ENCODE results near the gene SPACDR.

Gene SPACDR

DNA sequence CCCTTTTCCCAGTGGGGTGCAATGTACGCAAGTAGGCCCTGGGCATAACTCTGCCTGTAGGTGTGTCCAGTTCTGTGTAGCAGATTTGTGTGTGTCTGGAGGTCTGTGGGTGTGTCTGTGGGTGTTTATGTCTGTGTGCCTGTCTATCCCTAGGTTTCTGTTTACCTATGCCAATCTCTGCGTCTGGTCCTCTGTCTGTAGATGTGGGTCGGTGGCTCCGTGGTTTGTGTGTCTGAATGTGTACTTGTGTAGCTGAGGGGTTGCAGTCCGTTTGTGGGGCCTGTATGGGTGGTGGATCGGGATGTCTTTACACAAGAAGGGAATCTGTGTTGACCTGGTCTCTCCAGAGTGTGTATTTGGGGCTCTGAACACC lies 20.6 kb upstream of the SPACDR start:
- no peak for DNase-seq (ENCODE audit: low read depth)

DNA sequence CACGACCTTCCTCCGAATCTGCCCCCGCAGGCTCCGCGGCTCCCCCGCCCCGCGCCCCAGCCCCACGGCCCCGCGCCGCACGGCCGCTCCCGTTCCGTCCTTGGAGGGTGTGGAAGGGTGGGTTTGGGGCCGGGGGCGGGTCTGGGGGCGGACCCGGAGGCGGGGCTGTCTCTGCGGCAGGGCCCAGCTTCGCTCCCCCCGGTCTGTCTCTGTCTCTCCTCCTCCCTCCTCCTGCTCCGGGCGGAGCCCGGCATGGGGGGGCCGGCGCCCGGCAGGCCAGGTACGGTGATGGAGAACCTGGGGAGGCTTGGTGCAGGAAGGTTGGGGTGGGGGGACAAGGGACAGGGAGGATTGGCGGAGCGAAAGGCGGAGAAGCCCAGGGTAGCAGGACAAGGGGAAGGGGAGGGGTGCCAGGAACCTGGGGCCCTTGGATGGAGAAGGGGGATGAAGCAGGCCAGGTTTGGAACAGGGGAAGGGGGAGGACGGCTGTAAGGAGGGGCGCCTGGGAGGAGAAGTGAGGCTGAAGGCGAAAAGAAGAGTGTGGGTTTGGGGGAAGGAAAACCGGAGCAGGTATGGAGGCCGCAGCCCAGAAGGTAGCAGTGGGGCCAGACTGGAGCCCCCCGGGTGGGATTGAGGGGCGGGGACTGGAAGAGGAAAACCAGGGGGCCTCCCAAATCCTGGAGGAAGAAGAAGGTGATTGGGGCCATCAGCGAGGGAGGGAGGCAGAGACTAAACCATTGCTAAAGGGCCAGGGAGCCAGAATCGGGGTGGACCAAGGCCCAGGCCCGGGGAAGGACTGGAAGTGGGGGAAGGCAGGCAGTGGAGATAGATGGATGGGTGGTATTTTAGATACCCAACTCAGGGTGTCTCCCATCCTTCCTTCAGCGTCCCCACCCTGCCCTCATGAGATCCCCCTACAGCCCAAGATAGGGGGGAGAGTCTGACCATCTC lies 19.9 kb upstream of the SPACDR start, which contains the start of gene NYAP1:
Gene NYAP1 (plus strand): TSS at position 206 of the 951 bp plus-strand sequence. CDS start 1,385 bp downstream, outside the sequence.
- DNase-seq (ENCODE audit: low read depth): no peak

DNA sequence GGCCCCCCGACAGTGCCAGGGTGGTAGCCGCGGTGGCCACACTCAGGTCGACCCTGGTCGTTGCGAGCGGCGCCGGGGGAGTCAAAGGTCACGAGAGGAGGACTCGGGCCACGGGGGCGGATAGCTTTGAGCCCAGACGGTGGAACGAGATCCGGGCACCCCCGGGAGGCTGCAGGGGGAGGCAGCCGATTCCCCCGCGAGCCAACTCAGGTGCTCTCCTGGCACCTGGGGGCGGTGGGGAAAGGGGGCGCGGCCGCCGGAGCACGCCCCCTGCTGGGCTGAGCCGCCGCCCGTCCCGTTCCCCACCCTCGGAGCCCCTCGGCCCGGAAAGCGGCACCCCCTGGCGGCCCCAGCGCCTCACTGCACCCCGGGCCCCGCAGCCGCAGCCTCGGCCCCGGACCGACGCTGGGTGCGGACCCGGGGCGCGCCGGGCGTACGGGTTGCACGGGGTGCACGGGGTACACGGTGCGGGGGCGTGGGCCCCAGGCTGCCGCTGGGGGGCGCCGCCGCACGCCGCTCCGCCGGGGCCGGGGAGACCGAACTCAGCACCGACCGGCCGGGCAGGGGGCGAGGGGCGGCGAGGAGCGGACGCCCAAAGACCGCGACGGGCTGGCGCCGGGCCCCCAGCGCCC lies 19.1 kb upstream of the SPACDR start:
- DNase-seq (ENCODE audit: low read depth): no peak

DNA sequence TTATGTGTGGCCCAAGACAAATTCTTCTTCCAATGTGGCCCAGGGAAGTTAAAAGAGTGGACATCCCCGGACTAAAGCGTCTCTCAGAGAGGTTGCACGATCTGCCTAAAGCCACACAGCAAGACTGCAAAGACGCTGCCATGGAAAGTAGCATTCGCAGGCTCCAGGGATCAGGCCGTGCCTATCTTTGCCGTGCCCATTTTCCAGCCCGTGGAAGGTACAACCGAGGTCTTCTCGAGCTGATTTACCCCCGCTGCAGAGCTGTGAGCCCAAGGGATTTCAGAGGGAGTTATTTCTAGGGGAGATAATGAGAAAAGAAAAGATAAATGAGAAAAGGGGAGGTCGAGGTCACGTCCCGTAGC lies 18.6 kb upstream of the SPACDR start:
- DNase-seq (ENCODE audit: low read depth): no peak

DNA sequence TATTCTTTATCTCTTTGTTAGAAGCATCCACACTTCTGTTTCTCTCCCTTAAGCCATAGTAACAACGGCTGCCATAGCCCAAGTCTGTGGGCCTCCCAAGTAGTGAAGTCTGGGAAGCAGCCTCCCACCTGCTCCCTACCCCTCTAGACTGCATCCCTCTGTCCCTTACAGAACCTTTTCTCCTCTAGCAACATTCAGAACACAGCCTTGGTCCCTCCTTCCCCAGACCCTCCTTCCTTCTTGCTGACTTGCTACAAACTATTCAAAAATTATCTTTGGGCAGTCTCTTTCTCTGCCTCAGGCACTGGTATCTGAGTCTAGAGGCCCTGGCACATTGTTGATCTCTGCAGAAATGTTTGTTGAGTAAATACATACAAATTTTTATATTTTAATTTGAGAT lies 17.4 kb upstream of the SPACDR start:
- no peak for DNase-seq (ENCODE audit: low read depth)

DNA sequence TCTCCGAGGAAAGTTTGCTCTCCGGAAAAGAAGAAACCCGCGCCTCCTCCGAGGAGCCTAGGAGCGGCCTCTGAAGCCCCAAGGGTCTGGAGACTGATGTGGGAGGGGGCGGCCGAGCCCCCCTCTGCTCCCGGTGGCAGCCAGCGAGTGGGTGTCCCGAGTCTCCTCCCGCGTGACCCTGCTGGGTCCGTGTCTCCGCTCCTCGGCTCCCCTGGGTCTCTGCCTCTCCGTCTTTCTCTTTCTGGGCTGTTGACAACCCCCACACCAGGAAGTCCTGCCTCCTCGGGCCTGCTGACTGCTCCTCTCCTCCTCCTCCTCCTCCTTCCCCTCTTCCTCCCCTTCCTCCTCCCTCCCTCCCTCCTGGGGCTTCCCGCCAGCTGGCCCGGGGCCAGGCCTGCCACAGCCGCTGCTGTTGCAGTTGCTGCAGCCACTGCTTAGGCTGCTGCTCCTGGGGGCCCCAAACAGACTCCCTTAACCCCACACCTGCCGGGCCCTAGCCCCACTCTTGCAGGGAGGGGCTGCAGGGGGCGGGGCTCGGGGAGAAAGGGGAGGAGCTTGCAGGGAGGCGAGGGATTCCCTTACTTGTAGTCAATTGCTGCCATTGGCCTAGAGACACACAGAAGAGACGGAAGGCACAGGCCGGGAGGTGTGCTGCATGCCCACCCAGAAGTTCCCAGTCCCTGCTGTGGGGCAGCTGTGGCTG lies 15.0 kb upstream of the SPACDR start, which contains the start of gene TSC22D4:
Gene TSC22D4 (minus strand): TSS at position 257 of the 703 bp plus-strand sequence. CDS start 1,176 bp downstream, outside the sequence.
- DNase-seq (ENCODE audit: low read depth): no peak

DNA sequence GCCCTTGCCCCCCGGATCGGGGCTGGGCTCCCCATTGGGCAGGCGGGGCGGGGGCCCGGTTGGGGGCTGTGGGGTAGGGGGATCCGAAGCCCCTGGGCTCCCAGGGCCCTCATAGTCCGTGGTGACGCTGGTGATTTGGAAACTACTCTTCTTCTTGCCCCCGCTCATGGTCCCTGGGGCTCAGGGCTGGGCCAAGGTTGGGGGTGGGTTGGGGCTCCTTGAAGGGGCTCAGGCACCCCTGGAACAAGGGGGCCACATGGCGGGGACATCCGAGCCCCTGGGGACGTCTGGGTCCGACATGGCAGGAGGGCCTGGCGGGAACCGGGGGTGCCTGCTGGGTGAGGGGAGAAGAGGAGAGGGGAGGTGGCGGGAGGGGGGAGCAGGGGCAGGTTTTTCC lies 13.8 kb upstream of the SPACDR start:
- no peak for DNase-seq (ENCODE audit: low read depth)

DNA sequence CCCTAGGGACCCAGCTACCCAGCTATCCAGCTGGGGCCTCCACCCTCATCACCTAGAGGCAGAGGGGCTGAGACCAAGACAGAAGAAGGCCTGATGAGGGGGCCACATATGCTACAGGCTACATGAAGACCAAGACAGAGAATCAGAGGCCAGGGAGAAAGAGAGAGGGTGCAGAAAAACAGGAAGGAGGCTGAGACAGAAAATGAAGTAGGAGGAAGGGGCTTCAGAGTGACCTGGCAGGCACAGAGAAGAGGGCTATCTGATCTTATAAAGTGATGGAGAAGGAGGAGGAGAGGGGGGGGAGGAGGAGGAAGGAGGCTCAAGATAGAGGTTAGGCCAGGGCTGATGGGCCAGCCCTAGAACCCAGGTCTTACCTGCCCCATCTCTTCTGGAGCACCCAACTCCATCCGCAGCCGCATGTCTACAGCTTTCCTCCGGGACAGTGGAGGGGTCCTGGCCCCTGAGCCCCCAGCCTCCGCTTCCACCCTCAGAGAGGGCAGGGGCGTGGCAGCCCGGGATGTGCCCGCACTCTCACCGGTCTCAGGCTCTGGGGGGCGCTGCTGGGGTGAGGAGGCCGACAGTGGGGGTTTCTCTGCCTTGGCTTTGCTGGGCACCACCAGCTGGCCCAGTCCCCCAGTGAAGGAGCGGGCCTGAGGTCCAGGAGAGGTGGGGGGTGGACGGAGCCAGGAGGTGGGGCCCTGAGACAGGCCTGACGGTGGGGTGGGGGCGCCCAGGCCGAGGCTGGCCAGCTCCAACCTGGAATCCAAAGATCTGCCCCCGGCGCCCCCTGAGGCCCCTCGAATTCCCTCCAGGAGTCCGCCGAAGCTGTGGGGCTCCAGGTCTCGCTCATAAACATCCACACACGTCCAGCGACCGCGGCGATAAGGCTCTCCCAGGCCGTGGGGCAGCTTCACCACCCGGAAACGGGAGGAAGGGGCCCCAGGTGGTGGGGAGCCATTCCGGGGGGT lies 13.1 kb upstream of the SPACDR start:
- no peak for DNase-seq (ENCODE audit: low read depth)

DNA sequence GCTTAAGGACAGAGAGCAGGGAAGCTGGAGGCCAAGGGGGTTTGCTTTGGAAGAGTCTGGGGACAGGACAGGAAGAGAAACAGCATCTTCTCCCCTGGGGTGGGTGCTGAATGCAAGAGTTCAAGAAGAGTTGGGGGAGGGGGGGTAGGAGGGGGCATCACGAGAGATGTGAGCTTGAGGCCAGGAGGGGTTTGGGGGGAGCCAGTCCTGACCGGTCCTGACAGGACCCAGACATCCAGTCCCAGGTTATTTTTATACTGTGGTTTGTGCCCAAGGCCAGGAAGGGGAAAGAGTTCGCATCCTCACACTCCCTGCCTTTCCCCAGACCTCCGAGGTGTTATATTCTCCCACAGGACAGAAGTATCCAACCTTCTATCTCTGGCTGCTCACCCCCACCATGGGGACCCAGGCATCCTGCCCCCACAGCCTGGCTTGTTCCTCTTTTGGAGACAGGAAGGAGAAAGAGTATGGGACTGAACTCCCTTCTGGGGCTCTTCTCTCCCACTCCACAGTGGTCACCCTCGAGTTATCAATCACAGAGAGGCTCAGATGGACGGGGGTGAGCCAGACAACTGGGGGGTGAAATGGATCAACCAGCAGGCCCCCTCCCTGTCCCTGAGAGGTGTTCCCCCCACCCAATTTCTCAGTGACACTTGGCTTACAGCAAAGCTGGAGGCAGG lies 12.2 kb upstream of the SPACDR start:
- no peak for DNase-seq (ENCODE audit: low read depth)

DNA sequence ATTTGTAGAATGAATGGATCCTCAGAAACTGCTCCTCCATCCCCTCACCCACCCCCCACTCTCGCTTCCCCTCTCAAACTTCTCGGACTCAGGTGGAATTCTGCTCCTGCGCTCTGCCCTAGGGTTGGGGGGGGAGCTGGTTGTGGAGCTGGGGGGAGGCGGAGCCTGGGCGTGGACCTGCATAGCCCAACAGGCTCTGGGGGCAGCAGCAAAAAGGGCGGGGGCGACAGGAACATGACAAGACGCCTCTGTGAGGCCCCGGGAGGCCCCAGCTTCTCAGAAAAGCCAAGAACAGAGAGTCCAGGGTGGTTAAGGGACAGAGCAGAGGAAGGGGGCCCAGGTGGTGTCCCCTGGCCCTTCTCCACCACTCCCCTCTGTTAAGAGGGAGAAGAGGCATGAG lies 11.5 kb upstream of the SPACDR start:
- DNase-seq (ENCODE audit: low read depth): no peak

DNA sequence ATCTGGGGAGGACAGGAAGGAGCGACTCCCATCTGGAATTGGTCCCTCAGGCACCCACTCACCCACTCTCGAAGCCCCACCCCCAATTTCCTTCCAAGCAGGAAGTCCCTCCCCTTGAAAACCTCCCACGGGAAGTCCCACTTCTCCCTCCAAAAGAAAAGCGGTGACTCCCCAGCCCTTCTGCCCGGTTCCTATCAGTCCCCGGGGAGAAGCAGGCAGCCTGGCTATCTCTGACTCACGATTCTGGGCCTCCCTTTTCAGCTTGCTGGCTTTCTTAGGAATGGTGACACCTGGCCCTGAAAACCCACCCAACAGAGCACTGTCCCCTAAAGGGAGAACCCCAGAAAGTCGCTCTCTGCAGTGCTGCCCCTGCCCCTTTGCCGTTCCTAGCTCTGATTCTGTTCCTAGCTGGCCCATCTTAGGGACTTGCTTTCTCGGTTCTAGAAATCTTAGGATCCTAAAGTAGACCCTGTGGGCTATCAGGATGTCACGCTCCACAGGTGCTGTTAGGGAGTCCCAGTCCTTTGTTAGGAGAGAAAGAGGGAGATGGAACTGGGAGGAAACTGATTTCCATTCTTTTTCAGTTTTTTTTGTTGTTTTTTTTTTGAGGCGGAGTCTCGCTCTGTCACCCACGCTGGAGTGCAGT lies 8.9 kb upstream of the SPACDR start:
- no peak for DNase-seq (ENCODE audit: low read depth)

DNA sequence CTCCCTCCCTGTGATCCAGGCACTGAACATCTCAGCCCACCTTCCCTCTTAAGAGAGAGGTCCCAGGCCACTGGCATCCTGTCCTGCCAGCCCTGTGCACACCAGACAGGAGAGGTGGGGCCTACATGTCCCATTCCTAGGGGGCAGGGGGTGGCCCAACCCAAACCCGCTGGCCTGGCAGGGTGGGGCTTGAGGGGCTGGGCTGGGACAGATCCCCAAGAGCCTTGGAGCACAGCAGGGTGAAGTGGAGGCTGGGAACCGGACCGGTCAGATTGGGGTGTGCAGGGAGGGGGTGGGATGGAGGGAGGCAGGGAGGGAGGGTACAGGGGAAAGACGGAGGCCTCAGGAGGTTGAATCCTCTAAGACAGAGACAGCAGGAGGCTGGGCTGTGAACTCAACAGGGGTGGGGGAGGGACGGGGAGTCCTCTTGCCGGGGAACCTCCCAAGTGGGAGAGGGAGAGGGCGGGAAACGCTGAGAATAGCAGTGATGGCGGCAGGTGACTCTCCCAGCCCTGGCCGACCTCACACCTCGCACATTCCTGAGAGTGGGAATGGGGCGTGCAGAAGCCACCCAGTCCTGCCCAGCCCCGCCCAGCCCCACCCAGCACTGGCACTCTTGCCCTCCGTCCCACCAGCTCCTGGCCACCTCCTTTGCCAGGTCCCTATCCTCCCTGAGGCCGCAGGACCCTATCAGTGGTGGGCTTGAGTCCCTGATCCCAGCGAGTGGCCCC lies 8.2 kb upstream of the SPACDR start:
- DNase-seq (ENCODE audit: low read depth): no peak

DNA sequence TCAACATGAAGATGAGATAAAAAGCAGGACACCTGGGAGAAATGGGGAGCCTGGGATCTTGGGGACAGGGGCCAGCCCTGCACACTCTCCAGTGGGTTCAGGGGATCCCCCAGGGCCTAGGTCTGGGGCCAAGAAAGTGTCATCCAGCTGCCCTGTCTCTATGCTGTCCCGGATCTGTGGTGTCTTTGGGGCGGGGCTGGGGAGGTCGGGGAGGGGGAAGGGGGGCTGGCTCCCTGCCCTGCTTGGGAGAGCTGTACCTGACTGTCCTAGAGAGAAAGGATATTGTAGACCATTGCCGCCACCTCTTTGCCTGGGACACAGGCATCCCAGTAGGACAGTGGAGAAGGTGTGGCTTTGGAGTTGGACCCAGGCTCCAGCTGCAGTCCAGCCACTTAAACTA lies 7.0 kb upstream of the SPACDR start:
- DNase-seq (ENCODE audit: low read depth): no peak

DNA sequence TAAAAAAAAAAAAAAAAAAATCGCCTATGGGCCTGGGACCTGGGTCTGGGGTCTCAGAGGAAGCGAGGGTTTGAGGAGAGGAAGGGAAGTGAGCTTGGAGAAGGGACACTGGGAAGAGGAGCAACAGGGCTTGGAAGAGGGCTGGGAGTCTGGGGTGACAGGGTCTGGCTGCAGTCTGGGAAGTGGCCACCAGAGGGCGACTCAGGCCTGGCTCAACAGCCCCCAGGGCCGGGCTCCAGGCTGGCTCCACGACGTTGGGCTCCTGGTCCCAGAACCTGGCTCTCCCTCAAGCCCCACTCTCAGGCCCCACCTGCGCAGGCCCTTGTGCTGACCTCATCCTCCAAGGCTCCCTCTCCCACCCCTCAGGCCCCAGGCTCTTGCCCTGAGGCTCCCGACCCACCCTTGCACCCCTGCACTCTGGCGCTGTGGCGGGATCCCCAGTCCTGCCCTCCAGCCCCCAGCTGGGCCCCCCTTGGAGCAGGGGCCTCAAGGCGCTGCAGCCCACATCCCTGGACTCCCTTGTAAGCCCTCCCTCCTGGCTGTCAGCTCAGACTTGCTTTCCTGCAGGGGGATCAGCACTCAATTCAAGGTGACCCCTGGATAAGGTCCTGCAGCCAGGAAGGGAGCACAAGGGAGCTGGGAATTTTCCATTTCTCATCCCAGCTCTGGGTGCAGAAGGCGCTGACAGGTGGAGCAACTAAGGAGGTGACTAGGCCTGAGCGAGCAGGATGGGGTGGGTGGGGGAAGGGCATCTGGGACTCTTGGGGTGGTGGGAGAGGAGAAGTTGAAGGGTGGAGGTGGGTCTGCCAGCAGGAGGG lies 5.4 kb upstream of the SPACDR start:
- DNase-seq (ENCODE audit: low read depth): no peak

DNA sequence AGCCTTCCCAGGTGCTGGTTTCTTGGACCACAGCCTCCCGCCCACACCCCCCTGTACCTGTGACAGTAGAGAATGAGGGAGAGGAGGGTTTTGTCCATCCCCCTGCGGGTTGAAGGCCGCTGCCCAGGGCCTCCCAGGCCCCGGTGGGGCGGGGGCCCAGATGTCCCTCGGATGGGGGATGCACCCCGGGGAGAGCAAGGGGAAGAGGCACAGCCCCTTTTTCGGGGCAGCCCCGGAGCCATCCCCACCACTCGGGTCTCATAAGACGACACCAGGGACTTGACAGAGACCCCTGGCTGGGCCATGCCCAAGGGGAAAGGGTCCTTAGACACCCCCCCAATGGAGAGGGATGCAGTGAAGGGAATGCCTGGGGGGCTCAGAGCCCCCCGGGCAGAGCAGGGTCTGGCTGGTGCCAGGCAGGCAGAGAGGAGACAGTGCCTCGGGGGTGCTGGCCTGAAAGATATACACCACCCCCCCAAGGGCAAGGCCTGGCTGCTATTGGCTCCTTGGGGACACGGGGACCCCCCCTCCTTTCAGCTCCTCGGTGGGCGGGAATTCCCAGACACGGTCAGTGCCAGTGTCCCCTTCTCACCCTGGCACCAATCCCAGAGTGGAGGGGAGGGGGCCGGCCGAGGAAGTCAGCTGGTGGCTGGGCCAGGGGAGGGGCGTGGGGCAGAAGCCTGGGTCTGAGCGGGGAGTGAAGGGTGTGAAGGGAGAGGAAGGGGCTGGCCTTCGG lies 3.7 kb upstream of the SPACDR start:
- no peak for DNase-seq (ENCODE audit: low read depth)

DNA sequence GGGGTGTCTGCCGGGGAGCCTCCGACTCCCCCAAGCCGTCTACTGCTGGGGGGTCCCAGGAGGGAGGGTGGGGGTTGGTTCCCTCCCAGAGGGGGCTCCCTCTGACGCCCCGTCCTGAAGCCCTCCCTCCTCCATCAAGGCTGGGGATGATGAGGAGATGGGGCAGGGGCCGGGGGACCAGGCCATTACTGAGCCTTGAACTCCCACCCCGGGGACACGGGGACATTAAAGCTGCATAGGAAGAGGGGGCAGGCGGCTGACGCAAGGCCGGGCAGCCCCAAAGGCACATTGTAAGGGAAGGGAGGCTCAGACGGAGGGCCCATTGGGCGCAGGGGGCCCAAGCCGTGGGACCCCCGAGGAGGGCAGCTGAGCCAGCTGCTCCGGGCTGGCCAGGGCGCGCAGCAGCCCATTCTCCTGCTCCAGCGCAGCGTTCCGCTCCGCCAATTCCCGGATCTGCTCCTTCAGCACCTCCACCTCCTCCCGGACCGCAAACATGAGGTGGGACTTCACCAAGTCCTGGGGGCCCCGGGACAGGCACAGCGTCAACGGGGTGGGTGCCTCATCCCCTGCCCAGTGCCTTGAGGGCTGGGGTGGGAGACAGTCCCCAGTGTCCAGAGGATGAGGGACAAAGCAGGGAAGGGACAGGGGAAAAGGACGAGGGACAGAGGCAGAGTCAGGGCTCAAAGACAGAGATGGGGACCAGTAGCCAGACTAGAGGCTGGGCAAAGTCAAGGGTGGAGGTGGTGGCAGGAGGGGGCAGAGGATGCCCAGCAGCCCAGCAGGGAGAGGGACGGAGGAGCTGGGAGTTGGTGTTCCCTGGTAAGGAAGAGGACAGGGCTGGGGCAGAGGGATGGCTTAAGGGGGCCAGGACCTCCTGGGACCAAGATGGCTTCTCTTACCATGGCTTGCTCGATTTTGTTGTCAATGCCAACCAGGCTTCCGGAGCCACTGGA lies 2.9 kb upstream of the SPACDR start:
- no peak for DNase-seq (ENCODE audit: low read depth)

DNA sequence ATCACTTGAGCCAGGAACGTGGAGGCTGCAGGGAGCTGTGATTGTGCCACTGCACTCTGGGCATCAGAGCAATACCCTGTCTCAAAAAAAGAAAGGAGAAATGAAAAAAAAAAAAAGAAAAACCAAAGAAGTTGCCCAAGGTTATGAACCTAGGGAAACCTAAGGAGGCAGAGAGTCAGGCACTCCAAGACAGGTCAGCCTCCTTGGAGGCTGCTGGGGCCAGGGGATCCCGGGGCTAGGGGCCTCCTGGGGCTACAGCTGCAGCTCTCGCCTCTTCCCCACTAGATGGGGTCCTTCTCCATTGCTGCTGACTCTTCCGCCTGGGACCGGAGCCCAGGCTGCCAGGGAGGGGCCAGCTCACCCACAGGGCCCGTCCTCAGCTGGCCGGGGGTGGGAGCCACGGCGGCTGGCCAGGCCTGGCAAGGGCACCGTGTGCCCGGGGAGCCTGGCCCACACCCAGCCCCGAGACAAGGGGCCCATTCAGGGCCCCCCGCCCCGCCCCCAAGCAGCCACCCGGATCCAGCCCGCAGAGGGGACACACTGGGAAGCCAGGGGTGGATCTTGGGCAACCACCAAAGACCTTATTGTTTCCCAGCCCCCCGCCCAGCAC lies 1.7 kb upstream of the SPACDR start:
- no peak for DNase-seq (ENCODE audit: low read depth)

Measured in HS-27A (cell line).